NCI-H82 treated with DMSO at 0.1 percent for 48 hours (cell line): ENCODE results near the gene TMEM151A.

Source experiments
- DNase-seq: peaks from one replicate; lab custom pipeline; 2025; ENCODE audit not compliant: unreplicated experiment; lab: John Stamatoyannopoulos, UW

Gene TMEM151A

GRCh38 chr11:66282468-66283455, 8.9 kb upstream of the TMEM151A start:
- DNase-seq, result peak; percentile 68

DNA sequence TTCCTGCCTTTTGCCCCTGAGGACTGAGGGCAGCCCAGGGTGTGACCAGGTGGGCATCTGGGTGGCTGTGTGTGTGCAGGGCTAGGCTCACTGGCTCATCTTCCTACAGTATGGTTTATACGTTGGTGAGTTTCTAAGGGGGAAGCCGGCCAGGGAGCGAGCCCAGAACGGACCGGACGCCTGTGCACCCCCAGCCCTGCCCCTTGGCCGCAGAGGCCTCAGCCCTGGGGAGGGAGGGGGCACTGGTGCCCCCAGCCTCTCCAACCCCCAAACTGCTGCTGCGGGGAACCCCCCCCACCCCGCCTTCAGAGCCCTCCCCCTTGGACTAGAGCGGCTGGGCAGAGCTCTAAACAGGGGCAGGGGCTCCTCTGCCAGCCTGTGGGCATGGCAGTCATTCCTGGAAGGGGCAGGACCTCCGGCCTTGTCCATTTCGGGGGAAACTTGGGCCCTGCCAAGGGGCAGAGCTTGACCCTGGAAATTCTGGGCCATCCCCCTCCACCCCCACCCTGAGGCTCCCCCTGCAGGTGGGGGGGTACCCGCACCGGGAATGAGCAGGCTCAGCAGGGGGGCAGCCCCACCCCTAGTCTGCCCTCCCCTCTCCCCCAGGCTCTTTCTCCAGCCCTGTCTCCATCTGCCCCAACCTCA, 8.1 kb upstream of the TMEM151A start:
- DNase-seq, result no peak

GRCh38 chr11:66284526-66285078, 7.1 kb upstream of the TMEM151A start:
- DNase-seq, result no peak

DNA sequence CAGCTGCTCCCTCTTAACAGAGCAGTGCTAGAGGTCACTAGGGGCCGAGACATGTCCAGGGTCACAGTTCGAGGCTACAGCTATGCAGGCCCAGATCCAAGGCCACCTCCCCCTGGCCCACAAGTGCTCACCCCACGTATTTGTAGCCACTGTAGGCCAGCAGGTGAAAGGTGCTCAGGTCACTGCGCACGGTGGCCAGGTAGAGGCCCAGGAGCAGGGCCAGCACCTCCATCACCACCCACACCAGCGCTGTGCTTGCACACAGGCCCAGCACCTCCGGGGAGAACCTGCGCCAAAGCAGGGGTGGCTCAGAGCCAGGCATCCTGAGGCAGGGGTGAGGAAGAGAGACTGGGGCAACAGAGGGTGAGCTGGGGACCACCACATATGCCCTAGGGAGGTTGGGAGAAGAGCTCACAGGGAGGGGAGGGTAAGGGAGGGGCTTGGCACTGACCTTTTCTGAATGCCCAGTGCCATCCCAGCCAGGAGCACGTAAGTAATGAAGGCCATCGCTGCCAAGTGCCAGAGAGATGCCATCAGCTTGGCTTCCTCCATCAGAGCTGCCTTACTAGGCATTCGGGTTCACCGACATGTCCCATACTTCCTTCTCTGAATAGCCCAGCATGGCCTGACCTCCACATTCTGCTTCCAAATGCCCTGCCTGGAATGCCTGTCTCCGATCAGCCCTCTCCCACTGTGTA, 6.3 kb upstream of the TMEM151A start:
- DNase-seq, result no peak

- no peak for DNase-seq
These were observed 5.0 kb upstream of the TMEM151A start for GRCh38 chr11:66286699-66287098.

GRCh38 chr11:66287211-66287888, 4.3 kb upstream of the TMEM151A start:
- no peak for DNase-seq

- no peak for DNase-seq
These were observed 3.6 kb upstream of the TMEM151A start for GRCh38 chr11:66287889-66288670.

GRCh38 chr11:66288671-66289547, 2.8 kb upstream of the TMEM151A start, which contains the start of gene YIF1A:
YIF1A (minus strand) TSS chr11:66289143; CDS start chr11:66288985, 158 bp downstream.
- peak; percentile 95 for DNase-seq

DNA sequence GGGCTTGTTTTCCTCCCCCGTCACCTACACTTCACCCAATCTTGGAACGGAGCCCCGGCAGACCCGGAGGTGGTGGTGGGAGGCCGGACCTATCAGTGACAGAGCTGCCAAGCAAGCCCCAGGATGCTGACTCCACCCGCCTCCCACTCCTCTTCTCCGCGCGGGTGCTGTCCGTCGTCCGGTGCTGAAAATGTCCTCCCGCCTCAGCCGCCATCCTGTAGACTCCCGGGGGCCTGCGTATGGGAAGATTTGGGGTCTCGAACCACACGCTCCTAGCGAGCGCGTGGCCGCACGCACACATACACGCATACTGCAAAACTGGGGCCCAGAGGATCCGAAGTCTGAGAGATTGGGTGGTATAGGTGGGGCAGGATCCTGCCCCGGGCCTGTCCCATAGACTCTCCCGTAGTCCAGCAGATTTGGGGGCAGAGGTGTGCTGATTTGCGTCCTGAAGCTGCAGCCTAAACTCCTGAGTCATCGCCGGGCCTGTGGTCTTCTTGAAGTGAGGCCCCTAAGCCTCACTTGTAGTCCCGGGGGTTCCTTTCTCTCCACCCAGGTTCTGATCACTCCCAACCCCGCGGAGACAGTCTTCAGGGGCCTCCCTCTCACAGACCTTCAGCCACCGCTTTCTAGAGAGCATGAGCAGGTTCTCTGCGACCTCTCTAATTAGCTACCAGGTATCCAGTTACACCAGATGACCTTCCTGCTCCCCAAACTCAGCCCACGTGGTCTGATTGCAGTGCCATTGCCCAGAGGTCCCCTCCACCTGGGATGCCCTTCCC, 2.0 kb upstream of the TMEM151A start:
- DNase-seq, result no peak

- no peak for DNase-seq
These were observed 1.4 kb upstream of the TMEM151A start for GRCh38 chr11:66290330-66290621.

GRCh38 chr11:66291303-66291705, 390 bp upstream of the TMEM151A start:
- no peak for DNase-seq

DNA sequence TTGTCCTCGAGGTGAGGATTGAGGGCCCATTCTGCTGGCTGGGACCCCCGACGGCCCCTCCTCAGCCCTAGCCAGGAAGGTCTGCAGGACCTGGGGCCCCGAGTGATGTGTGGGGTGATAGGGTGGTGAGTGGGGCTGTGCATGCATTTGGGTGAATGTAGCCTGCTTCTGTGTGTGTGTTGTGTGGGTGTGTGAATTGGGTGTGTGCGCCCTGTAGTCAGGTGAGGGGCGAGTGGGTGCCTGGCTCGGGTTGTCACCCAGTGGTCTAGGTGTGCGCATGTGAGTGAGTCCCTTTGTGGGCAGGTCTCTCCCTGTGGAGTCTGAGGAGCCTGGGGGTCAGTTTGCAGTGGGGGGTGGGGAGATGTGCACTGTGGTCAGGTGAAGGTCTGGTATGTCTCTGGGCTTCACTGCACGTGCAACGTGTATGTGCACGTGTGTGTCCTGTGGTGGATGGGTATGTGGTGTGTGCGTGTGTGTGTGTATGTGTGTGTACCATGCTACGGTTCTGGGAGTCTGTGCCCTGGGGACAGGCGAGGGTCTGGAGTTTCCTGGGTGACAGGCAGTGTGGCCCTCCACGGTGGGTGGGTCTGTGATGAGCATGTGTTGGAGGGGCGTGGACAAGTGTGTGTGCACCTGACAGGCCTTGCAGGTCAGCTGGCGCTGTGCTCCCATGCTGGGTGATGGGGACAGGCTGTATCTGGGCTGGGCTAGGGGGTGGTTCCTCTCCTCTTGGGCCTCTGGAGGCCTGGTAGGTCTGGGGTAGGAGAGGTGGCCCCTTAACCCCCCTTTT, 1.0 kb downstream of the TMEM151A start:
- DNase-seq, result no peak

GRCh38 chr11:66293352-66293751, 1.7 kb downstream of the TMEM151A start:
- DNase-seq, result no peak

GRCh38 chr11:66293777-66294625, 2.3 kb downstream of the TMEM151A start:
- DNase-seq, result no peak

- no peak for DNase-seq
These were observed 3.2 kb downstream of the TMEM151A start for GRCh38 chr11:66294626-66295620.
